GM12872 (cell line): ENCODE data around the gene GRAMD1B.

Experiments
- CTCF ChIP-seq: IDR thresholded peaks from 3 replicates; pipeline ENCODE4 v1.5.1; 2011; ENCODE audit warnings: low read depth, mild to moderate bottlenecking, low read length, moderate library complexity; ENCODE audit not compliant: insufficient read depth

Gene GRAMD1B

GRCh38 chr11:123474994-123475393, 44.9 kb downstream of the GRAMD1B start:
- TF ChIP-seq CTCF, result no peak

GRCh38 chr11:123475469-123475868, 45.4 kb downstream of the GRAMD1B start:
- TF ChIP-seq CTCF, result 0 out of 3 replicates have a peak, but pooled peaks have one; percentile 13

- no peak for TF ChIP-seq CTCF
Observed at GRCh38 chr11:123477205-123477907, 47.3 kb downstream of the GRAMD1B start.

GRCh38 chr11:123478352-123478987, 48.4 kb downstream of the GRAMD1B start:
- peak; percentile 61 for TF ChIP-seq CTCF

GRCh38 chr11:123479048-123479837, 49.2 kb downstream of the GRAMD1B start:
- TF ChIP-seq CTCF, result no peak; the same call in 2 of the 3 replicates

GRCh38 chr11:123480290-123480815, 50.3 kb downstream of the GRAMD1B start:
- TF ChIP-seq CTCF, result no peak

- TF ChIP-seq CTCF, result no peak
Observed at GRCh38 chr11:123480882-123481281, 50.8 kb downstream of the GRAMD1B start.
